Subcutaneous adipose tissue (tissue), 4 donors: ENCODE measurements around the gene WNT10A. TPM values are rescaled to one million over a fixed set of nuclear protein-coding genes. Genes with fewer than 3 reads are reported as not detected.

Experiments used
- CTCF ChIP-seq: fragments of 450-650 bp; IDR thresholded peaks from one replicate; pipeline ENCODE4 v1.5.1; 2016; ENCODE audit warnings: low read depth, mild to moderate bottlenecking, control low read depth, antibody characterized with exemption, moderate library complexity
- total RNA-seq, 4 donors: library from RNA; depleted of rRNA; stranded (reverse); fragments of >200 nt; gene quantifications; one replicate each; pipeline ENCODE4 v1.1.0, GENCODE V29; 2016

Gene WNT10A
- total RNA-seq, 4 donors from 2014 or later, result not detected

- no peak for TF ChIP-seq CTCF
Observed at GRCh38 chr2:218839430-218839829, 41.2 kb upstream of the WNT10A start.

GRCh38 chr2:218839888-218840287 is 40.8 kb upstream of the WNT10A start:
- TF ChIP-seq CTCF, result no peak

GRCh38 chr2:218849721-218850120 is 30.9 kb upstream of the WNT10A start:
- TF ChIP-seq CTCF, result no peak

GRCh38 chr2:218850796-218851195 is 29.9 kb upstream of the WNT10A start:
- TF ChIP-seq CTCF, result no peak

GRCh38 chr2:218851286-218851685 is 29.4 kb upstream of the WNT10A start:
- TF ChIP-seq CTCF, result no peak

- no peak for TF ChIP-seq CTCF
Observed at GRCh38 chr2:218852911-218853667, 27.6 kb upstream of the WNT10A start.

GRCh38 chr2:218853766-218854165 is 26.9 kb upstream of the WNT10A start:
- TF ChIP-seq CTCF, result no peak
